GM12873 (cell line): ENCODE results near the gene PATE1.

Source experiments
- TF ChIP-seq, protein P1 (sequence below): IDR thresholded peaks from 2 replicates; pipeline ENCODE4 v1.5.1; 2012; ENCODE audit warnings: low read depth, mild to moderate bottlenecking, moderate library complexity, low read length, control low read depth; ENCODE audit not compliant: insufficient read depth; ENCODE audit errors: missing control alignments

PATE1 gene, protein sequence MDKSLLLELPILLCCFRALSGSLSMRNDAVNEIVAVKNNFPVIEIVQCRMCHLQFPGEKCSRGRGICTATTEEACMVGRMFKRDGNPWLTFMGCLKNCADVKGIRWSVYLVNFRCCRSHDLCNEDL

DNA sequence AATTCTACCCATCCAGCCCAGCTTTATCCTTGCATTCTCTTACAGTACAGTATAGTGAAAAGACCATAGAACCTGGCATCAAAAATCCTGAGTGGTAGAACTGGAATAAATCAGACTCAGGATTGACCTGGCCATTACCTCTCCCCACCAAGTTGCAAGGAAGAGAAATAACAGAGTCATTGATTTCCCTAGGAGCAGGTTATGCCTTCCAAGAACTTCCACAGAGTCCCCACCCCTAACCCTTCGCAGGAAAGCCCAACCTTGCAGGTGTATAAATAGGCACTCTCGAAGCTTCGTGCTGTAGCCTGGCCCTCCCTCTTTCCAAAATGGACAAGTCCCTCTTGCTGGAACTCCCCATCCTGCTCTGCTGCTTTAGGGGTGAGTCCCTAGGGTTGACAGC lies at the start of gene PATE1:
Gene PATE1 (plus strand): TSS at position 301 of the 400 bp plus-strand sequence. CDS start 26 bp downstream, at position 327.
- TF ChIP-seq, protein P1, sequence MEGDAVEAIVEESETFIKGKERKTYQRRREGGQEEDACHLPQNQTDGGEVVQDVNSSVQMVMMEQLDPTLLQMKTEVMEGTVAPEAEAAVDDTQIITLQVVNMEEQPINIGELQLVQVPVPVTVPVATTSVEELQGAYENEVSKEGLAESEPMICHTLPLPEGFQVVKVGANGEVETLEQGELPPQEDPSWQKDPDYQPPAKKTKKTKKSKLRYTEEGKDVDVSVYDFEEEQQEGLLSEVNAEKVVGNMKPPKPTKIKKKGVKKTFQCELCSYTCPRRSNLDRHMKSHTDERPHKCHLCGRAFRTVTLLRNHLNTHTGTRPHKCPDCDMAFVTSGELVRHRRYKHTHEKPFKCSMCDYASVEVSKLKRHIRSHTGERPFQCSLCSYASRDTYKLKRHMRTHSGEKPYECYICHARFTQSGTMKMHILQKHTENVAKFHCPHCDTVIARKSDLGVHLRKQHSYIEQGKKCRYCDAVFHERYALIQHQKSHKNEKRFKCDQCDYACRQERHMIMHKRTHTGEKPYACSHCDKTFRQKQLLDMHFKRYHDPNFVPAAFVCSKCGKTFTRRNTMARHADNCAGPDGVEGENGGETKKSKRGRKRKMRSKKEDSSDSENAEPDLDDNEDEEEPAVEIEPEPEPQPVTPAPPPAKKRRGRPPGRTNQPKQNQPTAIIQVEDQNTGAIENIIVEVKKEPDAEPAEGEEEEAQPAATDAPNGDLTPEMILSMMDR, result no peak

DNA sequence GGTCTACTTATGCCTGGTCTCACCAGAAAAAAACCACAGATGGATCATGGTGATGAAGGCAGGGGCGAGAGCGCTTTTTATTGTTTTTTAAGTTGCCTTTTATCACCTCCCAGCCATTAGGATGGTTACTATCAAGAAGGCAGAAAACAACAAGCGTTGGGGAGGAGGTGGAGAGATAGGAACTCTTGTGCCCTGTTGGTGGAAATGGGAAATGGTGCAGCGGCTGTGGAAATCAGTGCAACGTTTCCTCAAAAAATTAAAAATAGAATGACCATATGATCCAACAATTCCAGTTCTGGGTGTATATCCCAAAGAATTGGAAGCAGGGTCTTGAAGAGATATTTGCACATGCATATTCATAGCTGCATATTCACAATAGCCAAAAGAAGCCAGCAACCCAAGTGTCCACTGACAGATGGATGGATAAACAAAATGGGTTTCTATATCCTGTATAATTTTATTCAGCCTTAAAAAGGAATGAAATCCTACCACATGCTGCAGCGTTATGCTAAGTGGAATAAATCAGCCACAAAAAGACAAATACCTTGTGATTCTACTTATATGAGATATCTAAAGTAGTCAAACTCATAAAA lies 45.0 kb upstream of the PATE1 start:
- TF ChIP-seq, protein P1, result no peak

- TF ChIP-seq, protein P1, result no peak
Measured at GRCh38 chr11:125701858-125702621, 44.0 kb upstream of the PATE1 start.

DNA sequence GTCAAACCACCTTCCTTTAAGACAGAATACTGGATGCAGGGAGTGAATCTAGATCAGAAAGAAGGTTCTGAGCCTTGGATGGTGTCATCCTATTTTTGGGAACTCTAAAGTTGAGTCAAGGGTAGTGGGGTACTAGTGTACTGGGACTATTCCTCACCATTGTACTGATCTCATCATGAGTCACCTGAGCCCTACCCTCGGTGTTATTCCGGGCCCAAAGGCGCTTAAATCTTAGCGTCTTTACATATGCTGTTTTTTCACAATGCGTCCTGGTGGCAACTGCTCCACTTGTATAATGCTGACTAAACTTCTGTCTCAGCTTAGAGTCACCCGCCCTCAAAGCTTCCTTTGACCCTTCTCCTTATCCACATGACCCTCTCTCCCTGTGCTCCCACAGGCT lies 25.3 kb upstream of the PATE1 start:
- TF ChIP-seq, protein P1, result no peak

GRCh38 chr11:125724125-125724524 lies 22.0 kb upstream of the PATE1 start:
- TF ChIP-seq, protein P1, result peak; percentile 35

- TF ChIP-seq, protein P1, result no peak
Measured at GRCh38 chr11:125728969-125729368, 17.1 kb upstream of the PATE1 start.

DNA sequence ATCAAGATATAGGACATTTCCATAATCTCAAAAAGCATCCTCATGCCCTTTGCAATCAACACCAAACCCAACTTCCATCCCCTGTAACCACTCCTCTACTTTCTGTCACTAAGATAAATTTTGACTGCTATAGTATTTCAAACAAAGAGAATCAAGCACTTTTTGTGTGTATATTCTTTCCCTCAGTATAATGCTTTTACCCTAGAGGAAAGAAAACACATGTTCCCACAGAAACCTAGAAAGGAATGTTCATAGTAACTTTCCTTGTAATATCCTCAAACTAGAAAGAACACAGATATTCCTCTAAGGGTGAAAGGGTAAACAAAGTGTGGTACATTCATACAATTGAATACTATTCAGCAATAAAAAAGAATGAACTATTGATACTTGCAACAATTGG lies 5.5 kb upstream of the PATE1 start:
- TF ChIP-seq, protein P1, result no peak
